ENCODE data around the gene TAMM41.
"Not testable (repeated sequence)": the region's sequence is repeated elsewhere in the genome, so short reads cannot be mapped to it uniquely, and the experiment has no call there.

The TAMM41 gene

DNA sequence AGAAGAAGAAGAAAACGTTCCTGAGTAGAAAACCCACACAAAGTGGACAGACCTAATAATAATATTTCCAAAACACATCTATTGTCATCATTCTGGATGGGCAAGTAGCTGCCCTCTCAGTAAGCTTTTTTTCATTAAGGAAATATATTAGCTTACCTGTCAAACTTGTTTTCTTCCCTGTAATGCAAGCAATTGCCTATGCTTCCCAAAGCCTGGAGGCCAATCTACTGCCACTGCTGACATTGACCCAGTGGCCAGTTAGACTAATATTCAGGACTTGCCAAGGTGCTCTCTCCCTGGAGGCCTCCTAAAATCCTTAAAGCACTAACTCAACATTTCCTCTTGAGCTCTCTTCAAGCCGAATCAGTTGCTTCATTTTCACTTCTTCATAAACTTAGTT, 86.7 kb downstream of the TAMM41 start:
- DNase-seq = no peak

GRCh38 chr3:11757929-11758328, 88.8 kb downstream of the TAMM41 start:
- DNase-seq = no peak

DNA sequence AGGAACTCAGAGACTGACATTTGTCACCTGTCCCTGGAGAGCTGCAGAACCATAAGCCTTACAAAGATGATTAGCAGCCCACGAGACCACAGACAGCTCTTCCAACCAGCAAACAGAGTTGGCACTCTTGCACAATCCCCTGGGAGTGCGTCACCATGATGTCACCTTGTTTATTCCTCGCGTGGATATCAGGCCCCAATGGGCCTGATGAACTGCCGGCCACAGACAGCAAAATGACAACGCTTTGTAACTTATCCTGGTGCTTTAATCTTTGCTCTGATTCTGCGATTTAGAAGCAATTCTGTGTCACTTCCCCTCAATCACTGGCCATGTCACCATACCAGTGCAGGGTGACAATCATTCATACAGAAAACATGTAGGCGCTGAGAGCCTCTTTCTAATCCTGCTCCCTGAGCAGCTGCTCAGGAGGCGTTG, 89.2 kb downstream of the TAMM41 start:
- no peak for DNase-seq

- DNase-seq = no peak
These were observed 91.4 kb downstream of the TAMM41 start for GRCh38 chr3:11755276-11755675.

GRCh38 chr3:11752254-11752653, 94.4 kb downstream of the TAMM41 start:
- not testable (repeated sequence) for DNase-seq

- not testable (repeated sequence) for DNase-seq
These were observed 98.4 kb downstream of the TAMM41 start for GRCh38 chr3:11748306-11748705.
